H1 (cell line): ENCODE measurements around the gene APOBR. TPM values are rescaled to one million over a fixed set of nuclear protein-coding genes. Genes with fewer than 3 reads are reported as not detected.

Experiments used
- CTCF ChIA-PET: fragments of 300-600 bp; sonication (Branson Sonifier 250); formaldehyde crosslinking; loops from one replicate; lab custom pipeline; 2021; ENCODE audit not compliant: partially characterized antibody; lab: Charles Lee
- POLR2A ChIA-PET: fragments of 300-600 bp; sonication (Branson Sonifier 250); formaldehyde crosslinking; loops from one replicate; lab custom pipeline; 2021; ENCODE audit warnings: inconsistent platforms; ENCODE audit not compliant: partially characterized antibody; lab: Charles Lee
- DNase-seq, 2 experiments: peaks; one replicate each; pipeline versions ENCODE4 v3.0.0 to v3.0.0-alpha.2; 2010 to 2022; ENCODE audit warnings: low spot score in 2 of 2, low read depth in 1 of 2, mixed read lengths in 1 of 2
- FAIRE-seq: peaks from 2 replicates; lab custom pipeline; 2011; peaks lifted over from hg19 to GRCh38; lab: Jason Lieb, UNC
- H2AFZ ChIP-seq: 2 replicates; pipeline ENCODE4 v1.8.1; 2012; ENCODE audit warnings: low read length, inconsistent platforms
- H2AK5ac ChIP-seq: 2 replicates; pipeline ENCODE4 v1.6.1; 2013; ENCODE audit warnings: low read depth, low read length
- H2BK120ac ChIP-seq: replicated peaks from 2 replicates; pipeline ENCODE3; 2013; ENCODE audit warnings: low read depth, low read length, inconsistent platforms
- H2BK12ac ChIP-seq: 2 replicates; pipeline ENCODE4 v1.6.1; 2013; ENCODE audit warnings: low read depth, low read length
- H2BK15ac ChIP-seq: 2 replicates; pipeline ENCODE4 v1.6.1; 2013; ENCODE audit warnings: low read length
- H2BK20ac ChIP-seq: 2 replicates; pipeline ENCODE4 v1.6.1; 2013; ENCODE audit warnings: low read length
- H2BK5ac ChIP-seq: 2 replicates; pipeline ENCODE4 v1.6.1; 2013; ENCODE audit warnings: low read depth, low read length
- H3K14ac ChIP-seq: 2 replicates; pipeline ENCODE4 v1.6.1; 2013; ENCODE audit warnings: inconsistent platforms; ENCODE audit not compliant: insufficient read length
- H3K18ac ChIP-seq: 2 replicates; pipeline ENCODE4 v1.6.1; 2013; ENCODE audit warnings: low read length; ENCODE audit errors: extremely low read depth
- H3K23ac ChIP-seq: 2 replicates; pipeline ENCODE4 v1.6.1; 2013; ENCODE audit warnings: inconsistent platforms; ENCODE audit not compliant: insufficient read length
- H3K23me2 ChIP-seq: 2 replicates; pipeline ENCODE4 v1.6.1; 2013; ENCODE audit warnings: low read depth, low read length
- H3K27ac ChIP-seq: 2 replicates; pipeline ENCODE4 v1.6.1; 2011; ENCODE audit warnings: low read depth, low read length, inconsistent platforms
- H3K27me3 ChIP-seq, 4 experiments: replicated peaks in 1 of 4; 1 replicate in 1 of 4; 2 replicates in 3 of 4; pipeline versions ENCODE4 v1.6.1 to v1.8.1; 2011 to 2013; ENCODE audit warnings: low read length in 3 of 4, mild to moderate bottlenecking in 3 of 4, inconsistent platforms in 2 of 4, mixed read lengths in 2 of 4, moderate library complexity in 1 of 4; ENCODE audit not compliant: control insufficient read depth in 3 of 4, insufficient read depth in 3 of 4; ENCODE audit errors: extremely low read depth in 1 of 4
- H3K36me3 ChIP-seq, 4 experiments: 2 replicates each; pipeline versions ENCODE4 v1.6.1 to v1.8.1; 2011 to 2013; ENCODE audit warnings: mild to moderate bottlenecking in 4 of 4, low read length in 3 of 4, moderate library complexity in 2 of 4, control low read depth in 1 of 4, inconsistent platforms in 1 of 4; ENCODE audit not compliant: insufficient read depth in 4 of 4, control insufficient read depth in 2 of 4
- H3K4ac ChIP-seq: replicated peaks from 2 replicates; pipeline ENCODE3; 2013; ENCODE audit warnings: low read length, low read depth, mixed read lengths, inconsistent platforms; ENCODE audit not compliant: insufficient read length
- H3K4me1 ChIP-seq, 4 experiments: replicated peaks in 1 of 4; 1 replicate in 1 of 4; 2 replicates in 3 of 4; pipeline versions ENCODE4 v1.6.1 to v1.8.1; 2011 to 2013; ENCODE audit warnings: low read length in 3 of 4, inconsistent platforms in 2 of 4, mixed read lengths in 1 of 4; ENCODE audit not compliant: insufficient read depth in 4 of 4, control insufficient read depth in 3 of 4
- H3K4me2 ChIP-seq, 2 experiments: 2 replicates each; pipeline versions ENCODE4 v1.6.1 to v1.8.1; 2011 to 2013; ENCODE audit warnings: low read depth in 2 of 2, low read length in 2 of 2, control low read depth in 1 of 2, inconsistent platforms in 1 of 2, mild to moderate bottlenecking in 1 of 2; ENCODE audit not compliant: insufficient read depth in 1 of 2
- H3K4me3 ChIP-seq, 4 experiments: fragments of 200-600, 300-600 bp in 1 of 4; sonication (generic), shearing (Covaris generic), sonication (Bioruptor Twin) in 1 of 4; 2 replicates each; pipeline versions ENCODE4 v1.5.1 to v1.8.1; 2011 to 2016; ENCODE audit warnings: low read length in 4 of 4, low read depth in 3 of 4, control low read depth in 2 of 4, inconsistent platforms in 2 of 4, mild to moderate bottlenecking in 2 of 4, mixed read lengths in 1 of 4, moderate library complexity in 1 of 4; ENCODE audit not compliant: insufficient read depth in 2 of 4; ENCODE audit errors: extremely low read depth in 1 of 4
- H3K56ac ChIP-seq: replicated peaks from 2 replicates; pipeline ENCODE3; 2013; ENCODE audit warnings: low read depth, mild to moderate bottlenecking, mixed read lengths, low read length, inconsistent platforms; ENCODE audit not compliant: insufficient read length
- H3K79me1 ChIP-seq: 2 replicates; pipeline ENCODE4 v1.6.1; 2013; ENCODE audit warnings: low read depth, low read length, control low read depth
- H3K79me2 ChIP-seq, 2 experiments: 2 replicates each; pipeline versions ENCODE4 v1.6.1 to v1.8.1; 2012 to 2013; ENCODE audit warnings: low read length in 2 of 2, mild to moderate bottlenecking in 2 of 2, inconsistent platforms in 1 of 2; ENCODE audit not compliant: insufficient read depth in 2 of 2, control insufficient read depth in 1 of 2
- H3K9ac ChIP-seq, 4 experiments: replicated peaks in 1 of 4; 1 replicate in 1 of 4; 2 replicates in 3 of 4; pipeline versions ENCODE4 v1.6.1 to v1.8.1; 2011 to 2013; ENCODE audit warnings: low read depth in 3 of 4, low read length in 3 of 4, control low read depth in 2 of 4, mild to moderate bottlenecking in 2 of 4, moderate library complexity in 2 of 4, inconsistent platforms in 1 of 4; ENCODE audit errors: extremely low read depth in 1 of 4
- H3K9me3 ChIP-seq, 2 experiments: 2 replicates each; pipeline versions ENCODE4 v1.6.1 to v1.8.1; 2012 to 2013; ENCODE audit warnings: mild to moderate bottlenecking in 2 of 2, moderate library complexity in 2 of 2, control low read depth in 1 of 2, inconsistent platforms in 1 of 2, low read depth in 1 of 2, low read length in 1 of 2, mixed read lengths in 1 of 2; ENCODE audit not compliant: insufficient read depth in 2 of 2
- H4K20me1 ChIP-seq, 2 experiments: replicated peaks in 1 of 2; 2 replicates each; pipeline versions ENCODE3 to v1.8.1; 2011 to 2013; ENCODE audit warnings: inconsistent platforms in 2 of 2, low read length in 2 of 2, mild to moderate bottlenecking in 1 of 2; ENCODE audit not compliant: insufficient read depth in 2 of 2, control insufficient read depth in 1 of 2
- H4K5ac ChIP-seq: 2 replicates; pipeline ENCODE4 v1.6.1; 2013; ENCODE audit warnings: low read length, low read depth, mixed read lengths, inconsistent platforms; ENCODE audit not compliant: insufficient read length
- H4K8ac ChIP-seq: 2 replicates; pipeline ENCODE4 v1.8.0; 2013; ENCODE audit warnings: mild to moderate bottlenecking, moderate library complexity, low read length, inconsistent platforms; ENCODE audit not compliant: insufficient read depth; ENCODE audit errors: extremely low read depth
- H4K91ac ChIP-seq: replicated peaks from 2 replicates; pipeline ENCODE3; 2013; ENCODE audit warnings: low read length, mixed read lengths, inconsistent platforms; ENCODE audit not compliant: insufficient read length
- ASH2L ChIP-seq: fragments of 200-600, 300-600 bp; sonication (generic); IDR thresholded peaks from one replicate; pipeline ENCODE4 v1.7.1; 2017; ENCODE audit warnings: low read length
- BRCA1 ChIP-seq: IDR thresholded peaks from 2 replicates; pipeline ENCODE4 v1.6.1; 2012; ENCODE audit warnings: low read depth, low read length, improper control_type of control experiment
- GTF2F1 ChIP-seq: IDR thresholded peaks from 2 replicates; pipeline ENCODE4 v1.6.1; 2012; ENCODE audit warnings: low read depth, low read length, improper control_type of control experiment, borderline replicate concordance
- HDAC6 ChIP-seq: IDR thresholded peaks from one replicate; pipeline ENCODE4 v1.7.1; 2012; ENCODE audit warnings: low read depth, mild to moderate bottlenecking, inconsistent platforms, low read length, moderate library complexity
- KDM5A ChIP-seq: fragments of 200-600 bp; IDR thresholded peaks from 2 replicates; pipeline ENCODE4 v1.7.1; 2012; ENCODE audit warnings: mild to moderate bottlenecking, low read length, inconsistent platforms, mixed read lengths
- MAFK ChIP-seq: IDR thresholded peaks from 2 replicates; pipeline ENCODE4 v1.6.1; 2012; ENCODE audit warnings: low read depth, mild to moderate bottlenecking, improper control_type of control experiment, low read length
- NRF1 ChIP-seq: IDR thresholded peaks from 2 replicates; pipeline ENCODE4 v1.6.1; 2011; ENCODE audit warnings: mild to moderate bottlenecking, low read depth, low read length, improper control_type of control experiment
- POLR2A ChIP-seq, 2 experiments: IDR thresholded peaks; 1 replicate in 1 of 2; 2 replicates in 1 of 2; pipeline ENCODE4 v1.6.1; 2011; ENCODE audit warnings: low read depth in 2 of 2, low read length in 2 of 2, mild to moderate bottlenecking in 2 of 2; ENCODE audit errors: control extremely low read depth in 1 of 2
- POLR2AphosphoS5 ChIP-seq: IDR thresholded peaks from 2 replicates; pipeline ENCODE4 v1.6.1; 2011; ENCODE audit warnings: low read depth, low read length
- SIN3A ChIP-seq, 2 experiments: IDR thresholded peaks in 1 of 2; conservative IDR thresholded peaks in 1 of 2; 2 replicates each; pipeline ENCODE4 v1.6.1; 2011 to 2012; ENCODE audit warnings: low read length in 2 of 2, improper control_type of control experiment in 1 of 2, low read depth in 1 of 2, mild to moderate bottlenecking in 1 of 2
- SP4 ChIP-seq: IDR thresholded peaks from 2 replicates; pipeline ENCODE4 v1.6.1; 2012; ENCODE audit warnings: low read length, inconsistent platforms
- TCF12 ChIP-seq: IDR thresholded peaks from 2 replicates; pipeline ENCODE4 v1.6.1; 2011; ENCODE audit warnings: low read depth, mild to moderate bottlenecking, low read length
- WGBS, 2 experiments: shearing (Covaris generic) in 1 of 2; methylation state at CpG; one replicate each; pipeline versions ENCODE4 v1.1.6 to v1.1.7; 2013 to 2015; ENCODE audit warnings: low lambda C conversion rate in 2 of 2, mixed read lengths in 2 of 2, inconsistent platforms in 1 of 2, low coverage in 1 of 2, missing lambda C conversion rate in 1 of 2; ENCODE audit not compliant: insufficient replicate concordance in 2 of 2, insufficient coverage in 1 of 2, insufficient read length in 1 of 2; ENCODE audit errors: extremely low coverage in 1 of 2, missing lambda C conversion rate in 1 of 2; 5-methylcytosine and 5-hydroxymethylcytosine counted together
- polyA plus RNA-seq, 7 experiments: library from polyadenylated mRNA; depleted of rRNA in 3 of 7; stranded (reverse) in 5 of 7; unstranded in 2 of 7; fragments of >200 nt in 5 of 7; fragments of 200-250 nt in 2 of 7; gene quantifications; 1 replicate in 5 of 7; 2 replicates in 1 of 7; 4 replicates in 1 of 7; pipeline versions ENCODE4 v1.2.1 to v1.2.3, GENCODE V29; 2011 to 2013; ENCODE audit warnings: missing spikeins in 2 of 7, mixed read lengths in 2 of 7
- total RNA-seq: library from RNA; stranded (reverse); fragmentation: NEBNext Ultra II Directional; extraction: Animal tissue kit (Norgen Biotek cat#: 25700); gene quantifications from 2 replicates; pipeline ENCODE4 v1.2.1, GENCODE V29; 2021
- TF ChIP-seq, protein P1 (sequence below): IDR thresholded peaks from 2 replicates; pipeline ENCODE4 v1.6.1; 2011; ENCODE audit warnings: low read depth, mild to moderate bottlenecking, low read length; ENCODE audit not compliant: insufficient read depth

The APOBR gene
- total and polyA plus RNA-seq, 2 of the 8 experiments (the other 6 are each of a cell fraction or from before 2014, with no cell fraction given): not detected

DNA sequence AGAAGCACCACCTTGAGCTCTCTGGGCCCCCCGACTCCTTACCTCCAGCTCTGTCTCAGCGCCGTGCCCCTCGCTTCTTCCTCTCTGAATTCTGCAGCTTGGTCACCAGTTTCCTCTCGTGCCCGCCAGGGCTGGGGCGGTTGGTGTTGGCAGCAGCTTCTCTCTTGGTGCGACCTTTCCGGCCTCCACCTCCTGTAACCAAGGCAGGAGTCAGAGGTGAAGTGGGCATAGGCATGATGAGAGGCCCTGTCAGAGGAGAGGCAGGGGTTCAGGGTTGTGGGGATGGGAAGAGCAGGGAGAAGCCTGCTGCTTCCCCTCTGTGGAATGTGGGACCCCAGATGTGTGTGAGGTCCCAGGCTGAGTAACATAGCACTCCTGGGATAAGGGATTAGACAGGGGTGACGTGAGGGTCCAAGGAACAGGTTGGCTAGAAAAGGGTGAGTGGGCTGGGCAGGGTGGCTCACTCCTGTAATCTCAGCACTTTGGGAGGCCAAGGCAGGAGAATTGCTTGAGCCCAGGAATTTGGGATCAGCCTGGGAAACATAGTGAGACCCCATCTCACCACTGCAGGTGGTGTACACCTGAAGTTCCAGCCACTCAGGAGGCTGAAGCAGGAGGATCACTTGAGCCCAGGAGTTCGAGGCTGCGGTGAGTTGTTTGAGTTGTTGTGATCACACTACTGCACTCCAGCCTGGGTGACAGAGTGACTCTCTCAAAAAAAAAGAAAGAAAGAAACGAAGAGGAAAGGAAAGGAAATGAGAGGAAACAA lies 43.7 kb downstream of the APOBR start:
- Histone ChIP-seq H2AFZ (no peak overlapping the region), H3K4me3 (no peak overlapping the region)
- no peak for TF ChIP-seq NRF1
- TF ChIP-seq BRCA1: no peak
- TF ChIP-seq POLR2A (IDR thresholded peaks at IDR 0.05; ENCODE audit: control extremely low read depth in 1 of 2, low read depth in 2 of 2, low read length in 2 of 2): no peak
- TF ChIP-seq, protein P1, sequence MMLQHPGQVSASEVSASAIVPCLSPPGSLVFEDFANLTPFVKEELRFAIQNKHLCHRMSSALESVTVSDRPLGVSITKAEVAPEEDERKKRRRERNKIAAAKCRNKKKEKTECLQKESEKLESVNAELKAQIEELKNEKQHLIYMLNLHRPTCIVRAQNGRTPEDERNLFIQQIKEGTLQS: no peak
- TF ChIP-seq ASH2L: no peak
- no peak for TF ChIP-seq MAFK
- TF ChIP-seq POLR2AphosphoS5: no peak
- no peak for TF ChIP-seq TCF12
- TF ChIP-seq GTF2F1: no peak
- no peak for TF ChIP-seq SIN3A (conservative IDR thresholded peaks at IDR 0.05 in 1 of 2, IDR thresholded peaks at IDR 0.05 in 1 of 2; ENCODE audit: low read depth in 1 of 2, low read length in 2 of 2)
- TF ChIP-seq KDM5A: no peak
- no peak for TF ChIP-seq HDAC6
- TF ChIP-seq SP4: no peak

More for the DNA sequence above, 43.7 kb downstream of the APOBR start:
- ChIA-PET POLR2A (interaction anchor here (1.6 kb wide), 1 partner anchor 16 kb away, joined by 5 read pairs; the partner anchor contains the start of gene SGF29), CTCF (interaction anchor here (0.9 kb wide), 1 partner anchor 78 kb away, joined by 3 read pairs; no protein-coding TSS in a partner anchor)
- Histone ChIP-seq H3K56ac (no peak overlapping the region), H4K8ac (no peak overlapping the region), H3K14ac (no peak overlapping the region), H2BK20ac (no peak overlapping the region), H3K4me1 (peaks cover 0 to 4% (median 1%) of the 10 kb centered on the region in 4 experiments; a peak in 2 of 7 replicates), H3K27me3 (no peaks in the 10 kb centered on the region), H2BK5ac (no peak overlapping the region), H3K18ac (no peak overlapping the region), H3K27ac (no peak overlapping the region), H3K23me2 (no peaks in the 10 kb centered on the region), H2AK5ac (no peak overlapping the region), H3K9ac (no peak overlapping the region), H3K36me3 (no peaks in the 10 kb centered on the region), H4K5ac (no peak overlapping the region), H3K23ac (no peak overlapping the region), H3K4me2 (no peak overlapping the region), H3K79me2 (no peaks in the 10 kb centered on the region), H4K20me1 (no peaks in the 10 kb centered on the region), H2BK15ac (no peak overlapping the region), H2BK12ac (no peak overlapping the region), H4K91ac (no peak overlapping the region), H3K79me1 (no peaks in the 10 kb centered on the region), H3K9me3 (no peaks in the 10 kb centered on the region), H3K4ac (no peak overlapping the region), H2BK120ac (no peak overlapping the region)
- no peak for FAIRE-seq
- WGBS, 2 experiments: 85% methylated on average over 13 of the region's 13 CpGs; no CpG with 5 or more reads in 1 of the 2 experiments
- DNase-seq: no peak
